HEK293T (cell line): Measurements from ENCODE around the gene SMC5.

ENCODE experiments used
- ARNT ChIP-seq: fragments of 450-650 bp; IDR thresholded peaks from 2 replicates; pipeline ENCODE4 v1.6.1; 2017; ENCODE audit warnings: mild to moderate bottlenecking
- BHLHE40 ChIP-seq: fragments of 450-650 bp; IDR thresholded peaks from 2 replicates; pipeline ENCODE4 v1.6.1; 2016; ENCODE audit warnings: mild to moderate bottlenecking, moderate library complexity, borderline replicate concordance
- CTBP1 ChIP-seq: fragments of 450-650 bp; IDR thresholded peaks from 2 replicates; pipeline ENCODE4 v1.6.1; 2016; ENCODE audit warnings: borderline replicate concordance
- ELF4 ChIP-seq: fragments of 450-650 bp; IDR thresholded peaks from 2 replicates; pipeline ENCODE4 v1.6.1; 2017; ENCODE audit warnings: antibody characterized with exemption
- FOXA1 ChIP-seq: fragments of 450-650 bp; IDR thresholded peaks from 2 replicates; pipeline ENCODE4 v1.6.1; 2016; ENCODE audit warnings: mild to moderate bottlenecking
- FOXK2 ChIP-seq: fragments of 450-650 bp; IDR thresholded peaks from 2 replicates; pipeline ENCODE4 v1.6.1; 2016; ENCODE audit warnings: mild to moderate bottlenecking
- L3MBTL2 ChIP-seq: fragments of 450-650 bp; conservative IDR thresholded peaks from 2 replicates; pipeline ENCODE4 v1.6.1; 2016; ENCODE audit warnings: mild to moderate bottlenecking
- LEF1 ChIP-seq: fragments of 450-650 bp; IDR thresholded peaks from 2 replicates; pipeline ENCODE4 v1.6.1; 2017; ENCODE audit warnings: mild to moderate bottlenecking, borderline replicate concordance
- NFRKB ChIP-seq: fragments of 450-650 bp; IDR thresholded peaks from 2 replicates; pipeline ENCODE4 v1.6.1; 2016; ENCODE audit warnings: mild to moderate bottlenecking, moderate library complexity
- SP1 ChIP-seq: fragments of 450-650 bp; IDR thresholded peaks from 2 replicates; pipeline ENCODE4 v1.6.1; 2017
- SUZ12 ChIP-seq: fragments of 450-650 bp; IDR thresholded peaks from 2 replicates; pipeline ENCODE4 v1.6.1; 2016; ENCODE audit warnings: mild to moderate bottlenecking
- TARDBP ChIP-seq: fragments of 450-650 bp; IDR thresholded peaks from 2 replicates; pipeline ENCODE4 v1.6.1; 2016
- ZNF384 ChIP-seq: fragments of 450-650 bp; IDR thresholded peaks from 2 replicates; pipeline ENCODE4 v1.6.1; 2016
- TF ChIP-seq, protein P1 (sequence below): fragments of 450-650 bp; IDR thresholded peaks from 2 replicates; pipeline ENCODE4 v1.6.1; 2016

- TF ChIP-seq ARNT, result no peak
- TF ChIP-seq ZNF384, result no peak
- TF ChIP-seq SUZ12, result no peak
- no peak for TF ChIP-seq TARDBP
- no peak for TF ChIP-seq CTBP1
- TF ChIP-seq FOXK2, result no peak
- TF ChIP-seq BHLHE40, result no peak
- TF ChIP-seq NFRKB, result no peak
- no peak for TF ChIP-seq FOXA1
- TF ChIP-seq, protein P1, sequence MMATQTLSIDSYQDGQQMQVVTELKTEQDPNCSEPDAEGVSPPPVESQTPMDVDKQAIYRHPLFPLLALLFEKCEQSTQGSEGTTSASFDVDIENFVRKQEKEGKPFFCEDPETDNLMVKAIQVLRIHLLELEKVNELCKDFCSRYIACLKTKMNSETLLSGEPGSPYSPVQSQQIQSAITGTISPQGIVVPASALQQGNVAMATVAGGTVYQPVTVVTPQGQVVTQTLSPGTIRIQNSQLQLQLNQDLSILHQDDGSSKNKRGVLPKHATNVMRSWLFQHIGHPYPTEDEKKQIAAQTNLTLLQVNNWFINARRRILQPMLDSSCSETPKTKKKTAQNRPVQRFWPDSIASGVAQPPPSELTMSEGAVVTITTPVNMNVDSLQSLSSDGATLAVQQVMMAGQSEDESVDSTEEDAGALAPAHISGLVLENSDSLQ, result no peak
- no peak for TF ChIP-seq SP1
- no peak for TF ChIP-seq LEF1
- no peak for TF ChIP-seq L3MBTL2
- TF ChIP-seq ELF4, result no peak
Measured at GRCh38 chr9:70304810-70305209, 46.0 kb downstream of the SMC5 start.
